ENCODE results near the gene LDLRAD3.

- TF ChIP-seq CTCF (IDR thresholded peaks at IDR 0.05) (no peak), POLR2A (IDR thresholded peaks at IDR 0.05) (no peak), EP300 (IDR thresholded peaks at IDR 0.05) (no peak)
These were observed 54.1 kb downstream of the LDLRAD3 start for GRCh38 chr11:35997902-35998520.

Data from ovary (tissue), 3 donors.